ENCODE results near the gene TMEM201.
"Not testable (repeated sequence)": the region's sequence is repeated elsewhere in the genome, so short reads cannot be mapped to it uniquely, and the experiment has no call there.

Gene TMEM201

DNA sequence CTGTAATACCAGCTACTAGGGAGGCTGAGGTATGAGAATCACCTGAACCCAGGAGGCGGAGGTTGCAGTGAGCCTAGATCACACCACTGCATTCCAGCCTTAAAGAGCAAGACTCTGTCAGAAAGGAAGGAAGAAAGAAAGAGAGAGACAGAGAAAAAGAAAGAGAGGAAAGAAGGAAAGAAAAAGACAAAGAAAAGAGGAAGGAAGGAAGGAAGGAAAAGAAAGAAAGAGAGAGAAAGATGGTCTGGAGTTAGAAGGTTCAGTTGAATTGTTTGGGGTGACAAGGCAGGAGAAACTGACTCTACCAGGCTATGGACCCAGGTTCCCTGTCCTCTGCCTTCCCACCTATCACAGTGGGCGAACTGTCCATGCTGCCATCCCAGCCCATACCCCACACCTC lies 35.4 kb downstream of the TMEM201 start:
- peaks cover 0 to 31% of the 10 kb centered on the region in 2 experiments for H3K27me3 ChIP-seq (ENCODE audit: control insufficient read depth in 1 of 2, insufficient read depth in 1 of 2, low read length in 2 of 2)

DNA sequence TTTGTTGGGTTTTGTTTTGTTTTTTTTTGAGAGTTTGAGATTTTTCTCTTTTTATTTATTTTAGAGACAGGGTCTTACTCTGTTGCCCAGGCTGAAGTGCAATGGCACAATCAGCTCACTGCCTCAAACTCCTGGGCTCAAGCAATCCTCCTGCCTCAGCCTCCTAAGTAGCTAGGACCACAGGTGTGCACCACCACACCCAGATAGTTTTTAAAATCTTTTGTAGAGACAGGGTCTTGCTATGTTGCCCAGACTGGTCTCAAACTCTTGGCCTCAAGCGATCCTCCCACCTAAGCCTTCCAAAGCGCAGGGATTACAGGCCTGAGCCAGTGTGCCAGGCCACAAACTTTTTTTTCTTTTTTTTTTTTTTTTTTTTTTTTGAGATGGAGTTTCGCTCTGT lies 36.3 kb downstream of the TMEM201 start:
- H3K23ac ChIP-seq (ENCODE audit: low read length in 2 of 2); H3K9me3 ChIP-seq (ENCODE audit: control insufficient read depth, low read length); H4K8ac ChIP-seq (ENCODE audit: low read length): not testable (repeated sequence)

More for the DNA sequence above, 35.4 kb downstream of the TMEM201 start:
- no peak overlapping the region for H3K18ac ChIP-seq (ENCODE audit: low read depth in 1 of 2, low read length in 2 of 2)
- no peak overlapping the region for H3K4me2 ChIP-seq (ENCODE audit: low read length, poor library complexity, severe bottlenecking)
- H3K9me3 ChIP-seq (ENCODE audit: control insufficient read depth, low read length), result no peaks in the 10 kb centered on the region
- H3K4ac ChIP-seq (ENCODE audit: low read depth in 1 of 2, low read length in 2 of 2), result no peak overlapping the region
- no peak overlapping the region for H3K14ac ChIP-seq (ENCODE audit: low read length in 2 of 2)
- no peak overlapping the region for H2AFZ ChIP-seq (ENCODE audit: low read depth, low read length)
- H2AK5ac ChIP-seq (ENCODE audit: low read length, severe bottlenecking), result no peak overlapping the region
- H4K91ac ChIP-seq (ENCODE audit: low read length), result no peak overlapping the region
- WGBS, result 96% methylated on average over 2 of the region's 2 CpGs
- no peak overlapping the region for H3K4me3 ChIP-seq (ENCODE audit: insufficient read depth in 1 of 2, low read depth in 1 of 2, low read length in 2 of 2)
- H2BK12ac ChIP-seq (ENCODE audit: low read length in 2 of 2), result no peak overlapping the region
- H3K79me1 ChIP-seq (replicated peaks; ENCODE audit: low read length, poor library complexity, severe bottlenecking), result no peaks in the 10 kb centered on the region
- no peak overlapping the region for H2BK15ac ChIP-seq (ENCODE audit: low read depth, poor library complexity, severe bottlenecking)
- peaks cover 13% of the 10 kb centered on the region for H3K4me1 ChIP-seq (ENCODE audit: control insufficient read depth, insufficient read depth, low read depth, low read length)
- H2BK120ac ChIP-seq (ENCODE audit: low read depth, low read length), result no peak overlapping the region
- H3K9ac ChIP-seq (ENCODE audit: low read length), result no peak overlapping the region
- no peak overlapping the region for H3K27ac ChIP-seq (ENCODE audit: low read length, poor library complexity, severe bottlenecking)
- no peak overlapping the region for H4K8ac ChIP-seq (ENCODE audit: low read length)
- H2BK5ac ChIP-seq (ENCODE audit: low read depth, low read length, poor library complexity, severe bottlenecking), result no peak overlapping the region
- no peak for DNase-seq
- H3K36me3 ChIP-seq (ENCODE audit: control insufficient read depth in 1 of 2, insufficient read depth in 2 of 2, low read depth in 1 of 2, low read length in 2 of 2), result no peaks in the 10 kb centered on the region
- H3K23ac ChIP-seq (ENCODE audit: low read length in 2 of 2), result no peak overlapping the region

GRCh38 chr1:9626201-9626608 lies 37.5 kb downstream of the TMEM201 start:
- no peak overlapping the region for H4K8ac ChIP-seq (ENCODE audit: low read length)
- H3K4me2 ChIP-seq (ENCODE audit: low read length, poor library complexity, severe bottlenecking), result no peak overlapping the region
- H3K18ac ChIP-seq (ENCODE audit: low read depth in 1 of 2, low read length in 2 of 2), result no peak overlapping the region
- H3K14ac ChIP-seq (ENCODE audit: low read length in 2 of 2), result no peak overlapping the region
- no peak overlapping the region for H3K23ac ChIP-seq (ENCODE audit: low read length in 2 of 2)
- 91% methylated on average over 9 of the region's 9 CpGs for WGBS
- no peaks in the 10 kb centered on the region for H3K79me1 ChIP-seq (replicated peaks; ENCODE audit: low read length, poor library complexity, severe bottlenecking)
- no peak overlapping the region for H2AFZ ChIP-seq (ENCODE audit: low read depth, low read length)
- H3K9me3 ChIP-seq (ENCODE audit: control insufficient read depth, low read length), result no peaks in the 10 kb centered on the region
- H3K4ac ChIP-seq (ENCODE audit: low read depth in 1 of 2, low read length in 2 of 2), result no peak overlapping the region
- H3K27ac ChIP-seq (ENCODE audit: low read length, poor library complexity, severe bottlenecking), result no peak overlapping the region
- H3K9ac ChIP-seq (ENCODE audit: low read length), result no peak overlapping the region
- DNase-seq, result no peak
- H3K36me3 ChIP-seq (ENCODE audit: control insufficient read depth in 1 of 2, insufficient read depth in 2 of 2, low read depth in 1 of 2, low read length in 2 of 2), result no peaks in the 10 kb centered on the region
- no peak overlapping the region for H2BK5ac ChIP-seq (ENCODE audit: low read depth, low read length, poor library complexity, severe bottlenecking)
- H2AK5ac ChIP-seq (ENCODE audit: low read length, severe bottlenecking), result no peak overlapping the region
- H3K4me3 ChIP-seq (ENCODE audit: insufficient read depth in 1 of 2, low read depth in 1 of 2, low read length in 2 of 2), result no peak overlapping the region
- H2BK12ac ChIP-seq (ENCODE audit: low read length in 2 of 2), result no peak overlapping the region
- H2BK15ac ChIP-seq (ENCODE audit: low read depth, poor library complexity, severe bottlenecking), result no peak overlapping the region
- H4K91ac ChIP-seq (ENCODE audit: low read length), result peak overlapping the region; percentile 47
- no peak overlapping the region for H2BK120ac ChIP-seq (ENCODE audit: low read depth, low read length)
- H3K4me1 ChIP-seq (ENCODE audit: control insufficient read depth, insufficient read depth, low read depth, low read length), result peaks cover 14% of the 10 kb centered on the region
- peaks cover 0 to 42% of the 10 kb centered on the region in 2 experiments for H3K27me3 ChIP-seq (ENCODE audit: control insufficient read depth in 1 of 2, insufficient read depth in 1 of 2, low read length in 2 of 2)

More for the DNA sequence above, 36.3 kb downstream of the TMEM201 start:
- H2BK120ac ChIP-seq (ENCODE audit: low read depth, low read length); H2BK12ac ChIP-seq (ENCODE audit: low read length in 2 of 2); H3K9ac ChIP-seq (ENCODE audit: low read length); H4K91ac ChIP-seq (ENCODE audit: low read length); H2BK15ac ChIP-seq (ENCODE audit: low read depth, poor library complexity, severe bottlenecking); H3K18ac ChIP-seq (ENCODE audit: low read depth in 1 of 2, low read length in 2 of 2); H3K4me2 ChIP-seq (ENCODE audit: low read length, poor library complexity, severe bottlenecking); H3K14ac ChIP-seq (ENCODE audit: low read length in 2 of 2); H3K27ac ChIP-seq (ENCODE audit: low read length, poor library complexity, severe bottlenecking); H2AFZ ChIP-seq (ENCODE audit: low read depth, low read length); DNase-seq; H3K79me1 ChIP-seq (replicated peaks; ENCODE audit: low read length, poor library complexity, severe bottlenecking); H2BK5ac ChIP-seq (ENCODE audit: low read depth, low read length, poor library complexity, severe bottlenecking); H3K4me3 ChIP-seq (ENCODE audit: insufficient read depth in 1 of 2, low read depth in 1 of 2, low read length in 2 of 2); H2AK5ac ChIP-seq (ENCODE audit: low read length, severe bottlenecking); H3K36me3 ChIP-seq (ENCODE audit: control insufficient read depth in 1 of 2, insufficient read depth in 2 of 2, low read depth in 1 of 2, low read length in 2 of 2); H3K4ac ChIP-seq (ENCODE audit: low read depth in 1 of 2, low read length in 2 of 2): not testable (repeated sequence)
- Histone ChIP-seq H3K27me3 (ENCODE audit: control insufficient read depth in 1 of 2, insufficient read depth in 1 of 2, low read length in 2 of 2) (peaks cover 0 to 34% of the 10 kb centered on the region in 2 experiments), H3K4me1 (ENCODE audit: control insufficient read depth, insufficient read depth, low read depth, low read length) (peaks cover 14% of the 10 kb centered on the region)
- WGBS, result 100% methylated on average over 1 of the region's 3 CpGs

GRCh38 chr1:9628541-9629444 lies 40.1 kb downstream of the TMEM201 start:
- Histone ChIP-seq H3K79me1 (replicated peaks; ENCODE audit: low read length, poor library complexity, severe bottlenecking) (no peaks in the 10 kb centered on the region), H2BK12ac (ENCODE audit: low read length in 2 of 2) (no peak overlapping the region), H2BK15ac (ENCODE audit: low read depth, poor library complexity, severe bottlenecking) (no peak overlapping the region), H3K4ac (ENCODE audit: low read depth in 1 of 2, low read length in 2 of 2) (no peak overlapping the region), H3K18ac (ENCODE audit: low read depth in 1 of 2, low read length in 2 of 2) (no peak overlapping the region), H3K27me3 (ENCODE audit: control insufficient read depth in 1 of 2, insufficient read depth in 1 of 2, low read length in 2 of 2) (peaks cover 0 to 42% of the 10 kb centered on the region in 2 experiments), H3K9me3 (ENCODE audit: control insufficient read depth, low read length) (no peaks in the 10 kb centered on the region), H3K4me1 (ENCODE audit: control insufficient read depth, insufficient read depth, low read depth, low read length) (peaks cover 14% of the 10 kb centered on the region), H4K91ac (ENCODE audit: low read length) (no peak overlapping the region), H3K27ac (ENCODE audit: low read length, poor library complexity, severe bottlenecking) (no peak overlapping the region), H2AFZ (ENCODE audit: low read depth, low read length) (no peak overlapping the region), H3K36me3 (ENCODE audit: control insufficient read depth in 1 of 2, insufficient read depth in 2 of 2, low read depth in 1 of 2, low read length in 2 of 2) (no peaks in the 10 kb centered on the region), H3K9ac (ENCODE audit: low read length) (no peak overlapping the region), H2AK5ac (ENCODE audit: low read length, severe bottlenecking) (no peak overlapping the region), H4K8ac (ENCODE audit: low read length) (no peak overlapping the region), H3K4me3 (ENCODE audit: insufficient read depth in 1 of 2, low read depth in 1 of 2, low read length in 2 of 2) (no peak overlapping the region), H2BK5ac (ENCODE audit: low read depth, low read length, poor library complexity, severe bottlenecking) (no peak overlapping the region), H2BK120ac (ENCODE audit: low read depth, low read length) (no peak overlapping the region), H3K14ac (ENCODE audit: low read length in 2 of 2) (no peak overlapping the region), H3K4me2 (ENCODE audit: low read length, poor library complexity, severe bottlenecking) (no peak overlapping the region), H3K23ac (ENCODE audit: low read length in 2 of 2) (no peak overlapping the region)
- DNase-seq, result no peak
- 79% methylated on average over 21 of the region's 23 CpGs for WGBS
